ENCODE results near the gene AGO4. TPM values are rescaled to one million over a fixed set of nuclear protein-coding genes. Genes with fewer than 3 reads are reported as not detected.

The AGO4 gene
- total and polyA plus RNA-seq, 2 of the 4 experiments (the other 2 are of a cell fraction), result 8.2 to 9.2 TPM

- dilution Hi-C loops (cut with HindIII; ENCODE audit: low sequenced_read_pairs, unreplicated experiment), result no loop called here
- no peaks in the 10 kb centered on the region for H3K4me1 ChIP-seq (ENCODE audit: control insufficient read depth, insufficient read depth, low read length)
- no peak for TF ChIP-seq CHD1 (IDR thresholded peaks at IDR 0.05; ENCODE audit: low read depth, low read length)
- TF ChIP-seq MAFK (IDR thresholded peaks at IDR 0.05; ENCODE audit: low read depth, low read length), result no peak
- no peak for TF ChIP-seq MAZ (IDR thresholded peaks at IDR 0.05; ENCODE audit: borderline replicate concordance, low read depth, low read length)
- TF ChIP-seq RAD21 (IDR thresholded peaks at IDR 0.05; ENCODE audit: low read length), result no peak
- TF ChIP-seq CTCF (conservative IDR thresholded peaks at IDR 0.05; ENCODE audit: low read depth, low read length), result no peak
- no peak for TF ChIP-seq SMC3 (IDR thresholded peaks at IDR 0.05; ENCODE audit: low read depth, low read length)
- H3K9me1 ChIP-seq (ENCODE audit: insufficient read depth, low read length), result no peaks in the 10 kb centered on the region
- no peaks in the 10 kb centered on the region for H3K79me1 ChIP-seq (ENCODE audit: low read depth in 1 of 2, low read length in 2 of 2)
- H4K8ac ChIP-seq (ENCODE audit: low read depth in 2 of 2, low read length in 2 of 2), result no peak overlapping the region
- CTCF ChIA-PET, result no interaction called here
- no peak overlapping the region for H2AFZ ChIP-seq (replicated peaks; ENCODE audit: low read length, poor library complexity)
- no TSS peak for BruUV-seq (replicated peaks)
- H4K5ac ChIP-seq (ENCODE audit: low read depth, low read length), result no peak overlapping the region
- H2BK5ac ChIP-seq (ENCODE audit: low read depth, low read length, poor library complexity, severe bottlenecking), result no peak overlapping the region
- no peak overlapping the region for H3K9ac ChIP-seq (ENCODE audit: low read depth, low read length)
- H4K91ac ChIP-seq (ENCODE audit: insufficient read depth, low read depth, low read length), result no peak overlapping the region
- no peak overlapping the region for H3K4me2 ChIP-seq (ENCODE audit: low read depth, low read length)
- H3K56ac ChIP-seq (ENCODE audit: extremely low read depth, insufficient read depth, low read length), result no peak overlapping the region
- no peak overlapping the region for H3K14ac ChIP-seq (replicated peaks; ENCODE audit: low read depth, low read length)
- H3K4ac ChIP-seq (ENCODE audit: low read depth, low read length), result no peak overlapping the region
- no peak overlapping the region for H3K4me3 ChIP-seq (ENCODE audit: insufficient read depth, low read depth, low read length)
- no peaks in the 10 kb centered on the region for H4K20me1 ChIP-seq (ENCODE audit: insufficient read depth, low read length)
- H3K23ac ChIP-seq (ENCODE audit: low read depth, low read length), result no peak overlapping the region
- no CpG with 5 or more reads among the region's 7 CpGs for WGBS, 2 experiments (ENCODE audit: extremely low coverage in 2 of 2, insufficient read length in 1 of 2)
- H3K27ac ChIP-seq (ENCODE audit: insufficient read depth, low read length), result no peak overlapping the region
- no peaks in the 10 kb centered on the region for H3K36me3 ChIP-seq (ENCODE audit: control insufficient read depth, insufficient read depth, low read length)
- H2AK5ac ChIP-seq (ENCODE audit: low read depth, low read length), result no peak overlapping the region
- ATAC-seq (ENCODE audit: low read depth) (no peak), DNase-seq (no peak)
- intact Hi-C loops (cut with micrococcal nuclease), result no loop called here
- in situ Hi-C loops (cut with MboI; ENCODE audit: low sequenced_read_pairs), result no loop called here
- no peak overlapping the region for H2BK20ac ChIP-seq (ENCODE audit: low read depth, low read length)
- H3K9me3 ChIP-seq (ENCODE audit: control insufficient read depth, insufficient read depth, low read length), result no peaks in the 10 kb centered on the region
- H2BK120ac ChIP-seq (ENCODE audit: low read depth, low read length), result no peak overlapping the region
- POLR2A ChIA-PET (ENCODE audit: unreplicated experiment), result no interaction called here
- no peak overlapping the region for H2BK15ac ChIP-seq (ENCODE audit: low read depth, low read length)
- H2AK9ac ChIP-seq (replicated peaks; ENCODE audit: low read depth, low read length, poor library complexity), result no peak overlapping the region
- H3K18ac ChIP-seq (ENCODE audit: low read depth, low read length), result no peak overlapping the region
- no peaks in the 10 kb centered on the region for H3K27me3 ChIP-seq (ENCODE audit: control insufficient read depth, insufficient read depth, low read length)
These were observed 12.5 kb upstream of the AGO4 start for GRCh38 chr1:35795295-35795694.

All from IMR-90 (cell line).